ENCODE results near the gene ZNF683.

ZNF683 gene

DNA sequence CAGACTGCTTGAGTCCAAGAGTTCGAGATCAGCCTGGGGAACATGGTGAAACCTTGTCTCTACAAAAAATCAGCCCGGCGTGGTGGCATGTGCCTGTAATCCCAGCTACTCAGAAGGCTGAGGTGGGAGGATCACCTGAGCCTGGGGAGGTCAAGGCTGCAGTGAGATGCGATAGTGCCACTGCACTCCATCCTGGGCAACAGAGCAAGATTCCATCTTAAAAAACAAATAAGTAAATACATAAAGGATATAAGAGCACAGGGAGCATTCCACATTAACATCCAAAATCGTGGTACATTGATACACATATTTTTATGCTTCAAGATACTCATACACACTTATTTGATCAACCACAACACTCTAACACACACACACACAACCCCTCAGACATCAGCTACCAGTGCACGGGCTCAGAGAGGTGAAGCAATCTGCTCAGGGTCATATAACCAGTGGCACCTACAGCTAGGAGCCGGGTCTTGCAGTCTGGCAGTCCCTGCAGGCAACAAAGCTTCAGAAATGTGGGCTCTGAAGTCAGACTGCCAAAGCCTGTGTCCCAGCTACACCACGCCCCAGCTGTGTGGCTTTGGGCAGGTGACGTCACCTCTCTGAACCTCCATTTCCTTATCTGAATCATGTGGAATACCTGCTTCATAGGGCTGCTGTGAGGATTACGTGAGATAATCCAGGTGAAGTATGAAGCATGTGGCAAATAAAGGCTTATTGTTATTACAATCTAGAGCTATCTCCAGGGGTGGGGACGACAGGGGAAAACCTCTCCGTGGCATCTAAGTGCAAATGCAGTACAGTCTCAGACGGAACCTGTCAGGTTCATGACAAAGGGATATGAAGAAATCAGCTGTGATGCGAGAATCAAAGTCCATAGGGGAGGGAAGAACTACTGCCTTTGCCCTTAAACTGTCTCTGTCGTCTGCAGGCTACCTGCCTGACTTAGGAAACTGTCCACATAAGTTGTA, 13.9 kb downstream of the ZNF683 start:
- DNase-seq: no peak

DNA sequence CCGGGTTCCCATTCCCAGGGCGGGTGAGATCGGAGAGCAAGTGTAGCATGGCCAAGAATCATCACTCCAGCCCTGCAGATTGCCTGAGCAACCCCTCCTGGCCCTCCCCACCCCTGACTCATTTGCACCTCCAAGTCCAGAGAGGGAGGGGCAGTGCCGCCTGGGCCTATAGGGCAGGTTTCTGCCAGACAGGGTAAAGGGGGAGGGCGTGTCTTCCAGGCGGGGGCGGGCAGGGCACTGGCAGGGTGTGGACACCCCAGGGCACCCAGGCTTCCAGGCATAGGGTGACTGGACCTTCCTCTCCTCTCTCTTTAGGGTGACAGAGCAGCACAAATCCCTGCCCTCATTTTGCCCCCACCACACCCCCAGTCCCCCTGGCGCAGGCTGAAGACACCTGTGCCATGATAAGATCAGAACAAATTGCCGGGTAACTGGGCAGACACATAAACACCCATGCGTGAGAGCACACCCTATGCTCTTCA, 15.4 kb downstream of the ZNF683 start:
- DNase-seq: no peak

GRCh38 chr1:26356106-26356505, 16.4 kb downstream of the ZNF683 start:
- DNase-seq: no peak

- no peak for DNase-seq
Observed at GRCh38 chr1:26354972-26355371, 17.6 kb downstream of the ZNF683 start.

- no peak for DNase-seq
Observed at GRCh38 chr1:26353976-26354820, 18.4 kb downstream of the ZNF683 start, which contains the start of gene CRYBG2. CRYBG2 (minus strand) TSS chr1:26354130; CDS start chr1:26346657, 7,473 bp downstream.

DNA sequence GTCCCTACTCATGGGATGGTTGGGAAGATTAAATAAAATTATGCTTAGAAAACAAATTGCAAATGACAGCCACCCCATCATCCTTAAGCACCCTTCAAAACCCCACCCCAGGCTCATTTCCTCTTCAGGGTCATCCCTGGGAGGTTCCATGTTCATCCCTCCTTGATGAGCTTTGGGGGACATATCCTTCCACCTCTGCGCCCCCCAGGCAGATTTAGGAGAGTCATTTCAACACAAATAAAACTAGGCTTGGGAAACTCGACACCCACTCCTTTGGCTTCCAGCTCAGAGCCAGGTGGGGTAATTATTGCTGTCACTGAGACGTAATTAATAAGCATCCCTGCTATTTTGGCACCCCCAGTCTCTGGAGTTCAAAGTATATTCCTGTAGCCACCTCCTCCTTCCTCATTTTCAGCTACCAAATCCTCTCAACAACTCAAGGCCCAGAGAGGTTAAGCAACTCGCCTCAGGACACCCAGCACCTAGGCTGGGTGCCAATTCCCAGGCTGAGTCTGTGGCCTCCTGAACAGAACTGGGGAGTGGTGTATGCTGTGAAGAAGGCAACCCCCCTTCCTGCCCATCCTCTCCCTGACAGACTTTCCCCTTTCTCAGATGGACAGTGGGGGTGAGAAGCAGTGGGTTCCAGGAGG, 19.2 kb downstream of the ZNF683 start:
- DNase-seq: no peak

GRCh38 chr1:26352338-26352679, 20.2 kb downstream of the ZNF683 start:
- no peak for DNase-seq

- DNase-seq: no peak
Observed at GRCh38 chr1:26351590-26352337, 20.8 kb downstream of the ZNF683 start.

DNA sequence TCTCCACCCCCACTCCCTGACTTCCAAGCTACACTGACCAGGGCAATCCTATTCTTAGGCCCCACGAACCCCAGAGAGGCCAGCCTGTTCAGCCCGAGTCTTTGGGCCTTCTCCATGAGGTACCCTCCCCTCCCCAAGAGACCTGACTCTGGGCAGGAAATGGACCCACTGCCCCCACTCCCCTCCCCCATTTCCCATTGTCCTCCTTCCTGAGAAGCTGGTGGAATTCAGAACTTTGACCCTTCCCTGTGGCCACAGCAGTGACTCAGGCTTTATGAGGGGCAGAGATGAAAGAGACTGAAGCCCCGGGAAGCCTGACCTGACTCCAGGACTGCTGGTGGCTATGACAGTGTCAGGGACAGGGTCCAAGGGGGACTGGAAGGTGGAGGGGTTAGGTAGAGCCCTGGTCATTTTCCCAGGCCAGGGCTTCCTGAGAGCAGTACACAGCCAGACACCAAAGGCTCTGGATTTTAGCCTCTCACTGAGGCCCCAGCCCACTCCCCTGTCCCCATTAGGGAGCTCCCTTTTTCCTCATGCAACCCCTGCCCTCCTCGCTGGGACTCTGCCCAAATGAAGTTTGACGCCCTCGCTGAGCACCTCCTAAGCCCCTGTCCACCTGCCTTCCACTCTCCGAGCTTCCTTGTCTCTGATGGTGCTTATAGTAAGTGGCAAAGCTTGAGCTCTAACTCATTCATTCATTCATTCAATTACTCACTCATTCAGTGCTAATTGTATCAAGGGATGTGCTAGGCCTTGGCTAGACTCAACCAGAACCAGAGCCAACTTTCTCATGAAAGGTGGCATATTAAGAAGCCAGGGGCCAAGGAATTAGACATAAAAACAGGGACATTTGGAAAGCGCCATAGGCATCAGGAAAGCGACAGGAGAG, 21.6 kb downstream of the ZNF683 start:
- no peak for DNase-seq

- DNase-seq: no peak
Observed at GRCh38 chr1:26350343-26350700, 22.2 kb downstream of the ZNF683 start.

DNA sequence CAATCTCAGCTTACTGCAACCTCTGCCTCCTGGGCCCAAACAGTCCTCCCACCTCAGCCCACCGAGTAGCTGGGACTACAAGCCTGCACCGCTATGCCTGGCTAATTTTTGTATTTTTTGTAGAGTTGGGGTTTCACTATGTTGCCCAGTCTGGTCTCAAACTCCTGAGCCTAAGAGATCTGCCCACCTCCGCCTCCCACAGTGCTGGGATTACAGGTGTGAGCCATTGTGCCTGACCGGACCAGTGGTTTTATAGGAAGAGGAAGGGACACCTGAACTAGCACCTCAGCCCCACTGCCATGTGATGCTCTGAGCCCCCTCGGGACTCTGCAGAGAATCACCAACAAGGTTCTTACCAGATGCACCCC, 22.7 kb downstream of the ZNF683 start:
- DNase-seq: no peak

DNA sequence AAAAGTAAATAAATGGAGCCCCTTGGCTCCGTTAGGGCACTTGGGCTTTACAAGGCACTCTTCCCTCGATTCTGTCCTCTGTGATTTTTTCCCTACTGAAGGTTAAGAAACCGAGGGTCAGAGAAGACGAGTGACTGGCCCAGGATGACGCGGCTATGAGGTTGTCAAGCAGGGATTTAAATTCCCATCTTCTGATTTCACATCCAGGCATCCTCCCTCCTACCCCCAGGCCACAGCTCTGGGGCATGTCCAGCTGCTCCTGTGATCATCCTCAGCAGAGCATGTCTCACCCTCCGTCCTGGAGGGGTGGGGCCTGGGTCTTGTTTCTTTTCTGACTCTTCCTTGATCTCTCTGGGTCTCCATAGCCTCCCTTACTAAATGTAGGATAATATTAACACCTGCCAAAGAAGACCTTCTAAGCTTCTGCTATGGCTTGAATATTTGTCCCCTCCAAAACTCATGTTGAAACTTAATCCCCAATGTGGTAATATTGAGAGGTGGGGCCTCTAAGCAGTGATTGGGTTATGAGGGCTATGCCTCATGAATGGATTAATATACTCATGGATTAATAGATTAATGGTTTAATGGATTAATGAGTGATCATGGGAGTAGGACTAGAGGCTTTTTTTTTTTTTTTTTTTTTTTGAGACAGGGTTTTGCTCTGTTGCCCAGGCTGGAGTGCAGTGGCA, 23.2 kb downstream of the ZNF683 start:
- no peak for DNase-seq

DNA sequence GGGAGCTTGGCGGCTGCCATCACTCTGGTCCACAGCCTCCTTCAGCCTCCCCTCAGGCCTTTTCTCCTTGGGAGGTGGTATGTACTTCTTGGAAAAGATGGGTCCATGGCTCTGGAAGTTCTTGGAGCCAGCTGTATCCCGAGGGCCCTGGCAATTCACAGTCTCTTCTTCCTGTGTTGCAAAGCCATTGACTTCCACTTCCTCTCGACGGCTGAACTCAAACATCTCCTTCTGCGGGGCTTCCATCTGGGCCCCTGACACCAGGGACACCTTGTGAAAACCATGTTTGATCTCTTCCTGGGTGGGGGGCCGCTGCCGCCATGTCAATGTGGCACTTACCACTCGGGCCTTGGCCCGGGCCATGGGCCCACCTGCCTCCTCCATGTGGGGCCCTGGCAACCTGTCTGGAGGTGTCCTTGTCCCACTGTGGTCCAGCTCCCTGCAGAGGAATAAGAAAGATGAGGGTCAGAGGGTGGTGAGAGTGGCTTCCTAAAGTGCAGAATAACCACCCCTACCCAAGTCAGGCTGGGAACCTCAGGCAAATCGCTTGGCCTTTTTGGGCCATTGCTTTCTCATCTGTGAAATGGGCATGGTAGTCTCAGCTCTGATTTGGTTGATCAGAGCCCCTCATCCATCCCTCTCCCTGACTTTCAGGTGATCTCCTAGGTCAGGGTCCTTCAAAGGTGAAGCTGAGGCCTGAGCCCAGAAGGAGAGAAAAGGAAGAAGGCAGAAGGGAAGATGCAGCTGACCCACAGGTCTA, 26.1 kb downstream of the ZNF683 start:
- no peak for DNase-seq

DNA sequence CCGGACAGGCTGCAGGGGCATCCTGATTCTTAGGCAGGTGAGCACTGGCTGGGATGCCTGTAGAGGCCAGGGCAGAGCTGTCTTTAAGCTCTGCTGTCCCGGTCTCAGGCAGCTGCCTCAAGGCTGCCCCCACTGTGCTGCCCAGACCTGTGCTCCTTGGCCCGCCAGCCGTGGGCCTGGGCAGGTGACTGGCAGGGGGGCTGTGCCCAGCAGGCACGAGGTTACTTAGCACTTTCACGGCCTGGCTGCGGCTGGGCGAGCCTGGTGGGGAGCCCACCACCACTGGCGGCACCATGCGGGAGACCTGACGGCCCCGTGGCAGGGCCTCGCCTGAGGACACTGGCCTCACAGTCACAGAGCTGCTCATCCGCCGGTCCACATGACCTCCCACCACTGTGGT, 26.8 kb downstream of the ZNF683 start:
- no peak for DNase-seq

- DNase-seq: no peak
Observed at GRCh38 chr1:26344147-26344920, 28.2 kb downstream of the ZNF683 start.

DNA sequence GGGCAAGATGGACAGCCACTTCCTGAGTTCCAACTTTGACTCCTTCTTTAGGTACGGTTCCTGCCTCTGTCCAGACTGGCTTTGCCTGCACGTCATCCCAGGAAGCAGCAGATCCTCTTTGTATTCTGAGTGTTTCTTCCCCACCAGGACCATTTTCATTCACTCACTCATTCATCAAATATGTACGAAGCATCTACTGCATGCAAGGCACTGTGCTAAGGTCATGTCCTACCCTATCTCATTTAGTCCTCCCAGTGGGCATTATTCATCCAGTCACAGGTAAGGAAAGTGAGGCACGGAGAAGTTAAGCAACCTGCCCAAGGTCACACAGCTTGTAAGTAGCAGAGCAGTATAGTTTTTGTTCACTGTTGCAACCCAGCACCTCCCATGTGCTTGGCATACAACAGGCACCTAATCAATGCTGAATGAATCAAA, 32.5 kb downstream of the ZNF683 start:
- no peak for DNase-seq

- no peak for DNase-seq
Observed at GRCh38 chr1:26338670-26339069, 33.9 kb downstream of the ZNF683 start.

- no peak for DNase-seq
Observed at GRCh38 chr1:26337625-26338024, 34.9 kb downstream of the ZNF683 start.

Measured in amygdala (tissue), 56 donors.